Measurements from ENCODE around the gene NLRP12.

GRCh38 chr19:53853707-53854106, 29.6 kb upstream of the NLRP12 start:
- TF ChIP-seq, protein P1, sequence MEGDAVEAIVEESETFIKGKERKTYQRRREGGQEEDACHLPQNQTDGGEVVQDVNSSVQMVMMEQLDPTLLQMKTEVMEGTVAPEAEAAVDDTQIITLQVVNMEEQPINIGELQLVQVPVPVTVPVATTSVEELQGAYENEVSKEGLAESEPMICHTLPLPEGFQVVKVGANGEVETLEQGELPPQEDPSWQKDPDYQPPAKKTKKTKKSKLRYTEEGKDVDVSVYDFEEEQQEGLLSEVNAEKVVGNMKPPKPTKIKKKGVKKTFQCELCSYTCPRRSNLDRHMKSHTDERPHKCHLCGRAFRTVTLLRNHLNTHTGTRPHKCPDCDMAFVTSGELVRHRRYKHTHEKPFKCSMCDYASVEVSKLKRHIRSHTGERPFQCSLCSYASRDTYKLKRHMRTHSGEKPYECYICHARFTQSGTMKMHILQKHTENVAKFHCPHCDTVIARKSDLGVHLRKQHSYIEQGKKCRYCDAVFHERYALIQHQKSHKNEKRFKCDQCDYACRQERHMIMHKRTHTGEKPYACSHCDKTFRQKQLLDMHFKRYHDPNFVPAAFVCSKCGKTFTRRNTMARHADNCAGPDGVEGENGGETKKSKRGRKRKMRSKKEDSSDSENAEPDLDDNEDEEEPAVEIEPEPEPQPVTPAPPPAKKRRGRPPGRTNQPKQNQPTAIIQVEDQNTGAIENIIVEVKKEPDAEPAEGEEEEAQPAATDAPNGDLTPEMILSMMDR (IDR thresholded peaks at IDR 0.05; ENCODE audit: insufficient read depth, low read length, poor library complexity, severe bottlenecking) = no peak
- TF ChIP-seq EZH2phosphoT487 (conservative IDR thresholded peaks at IDR 0.05; ENCODE audit: low read length) = no peak
